ENCODE measurements around the gene REELD1. TPM values are rescaled to one million over a fixed set of nuclear protein-coding genes. Genes with fewer than 3 reads are reported as not detected.

The REELD1 gene
- total RNA-seq, 1 experiment from 2014 or later, result not detected

- no peaks in the 10 kb centered on the region for H3K27me3 ChIP-seq (ENCODE audit: insufficient read depth, low read depth)
- TF ChIP-seq CTCF (conservative IDR thresholded peaks at IDR 0.05) (no peak), EZH2 (IDR thresholded peaks at IDR 0.05; ENCODE audit: low read depth) (no peak)
- no peak overlapping the region for H3K27ac ChIP-seq
- H2AFZ ChIP-seq, result no peak overlapping the region
- H3K4me2 ChIP-seq, result no peak overlapping the region
- no peaks in the 10 kb centered on the region for H3F3A ChIP-seq (ENCODE audit: insufficient read depth, low read depth)
- intact Hi-C loops (cut with micrococcal nuclease; ENCODE audit: unreplicated experiment), result no loop called here
- no peaks in the 10 kb centered on the region for H3K79me2 ChIP-seq (ENCODE audit: low read depth)
- H3K36me3 ChIP-seq (ENCODE audit: low read depth), result no peaks in the 10 kb centered on the region; the same call in 1 of the 2 replicates
- H3K4me1 ChIP-seq (replicated peaks; ENCODE audit: insufficient read depth), result no peaks in the 10 kb centered on the region
- DNase-seq, result no peak
- no peak overlapping the region for H3K4me3 ChIP-seq
- ChIA-PET CTCF (no interaction called here), POLR2A (ENCODE audit: unreplicated experiment) (no interaction called here)
- BruUV-seq (replicated peaks), result no TSS peak
- H3K9me3 ChIP-seq (ENCODE audit: insufficient read depth, low read depth), result no peaks in the 10 kb centered on the region
- H4K20me1 ChIP-seq (ENCODE audit: insufficient read depth), result no peaks in the 10 kb centered on the region
- no peaks in the 10 kb centered on the region for H3K9me2 ChIP-seq (ENCODE audit: insufficient read depth)
Measured at GRCh38 chr4:146190456-146190855, 23.9 kb upstream of the REELD1 start.

- TF ChIP-seq CTCF (conservative IDR thresholded peaks at IDR 0.05), result no peak; the same call in 1 of the 2 replicates
- no peak for TF ChIP-seq EZH2 (IDR thresholded peaks at IDR 0.05; ENCODE audit: low read depth)
- H2AFZ ChIP-seq, result no peak overlapping the region
- DNase-seq, result no peak
- POLR2A ChIA-PET (ENCODE audit: unreplicated experiment), result interaction anchor here (0.6 kb wide), 1 partner anchor 389 kb away, joined by 3 read pairs; no protein-coding TSS in a partner anchor
- H3K9me2 ChIP-seq (ENCODE audit: insufficient read depth), result no peaks in the 10 kb centered on the region
- intact Hi-C loops (cut with micrococcal nuclease; ENCODE audit: unreplicated experiment), result no loop called here
- H3K27me3 ChIP-seq (ENCODE audit: insufficient read depth, low read depth), result no peaks in the 10 kb centered on the region
- no peaks in the 10 kb centered on the region for H3F3A ChIP-seq (ENCODE audit: insufficient read depth, low read depth)
- H3K27ac ChIP-seq, result no peak overlapping the region
- H3K4me2 ChIP-seq, result no peak overlapping the region
- BruUV-seq (replicated peaks), result no TSS peak
- no peaks in the 10 kb centered on the region for H3K79me2 ChIP-seq (ENCODE audit: low read depth)
- no peak overlapping the region for H3K4me3 ChIP-seq
- H3K9me3 ChIP-seq (ENCODE audit: insufficient read depth, low read depth), result no peaks in the 10 kb centered on the region
- H4K20me1 ChIP-seq (ENCODE audit: insufficient read depth), result no peaks in the 10 kb centered on the region
- no peaks in the 10 kb centered on the region for H3K4me1 ChIP-seq (replicated peaks; ENCODE audit: insufficient read depth)
- H3K36me3 ChIP-seq (ENCODE audit: low read depth), result no peaks in the 10 kb centered on the region; the same call in 1 of the 2 replicates
- CTCF ChIA-PET, result no interaction called here
Measured at GRCh38 chr4:146191766-146192458, 22.4 kb upstream of the REELD1 start.

GRCh38 chr4:146193628-146194027, 20.7 kb upstream of the REELD1 start:
- intact Hi-C loops (cut with micrococcal nuclease; ENCODE audit: unreplicated experiment), result no loop called here
- Histone ChIP-seq H3K4me3 (no peak overlapping the region), H3K36me3 (ENCODE audit: low read depth) (no peaks in the 10 kb centered on the region), H3K9me3 (ENCODE audit: insufficient read depth, low read depth) (no peaks in the 10 kb centered on the region), H2AFZ (no peak overlapping the region), H3K4me1 (replicated peaks; ENCODE audit: insufficient read depth) (no peaks in the 10 kb centered on the region), H3F3A (ENCODE audit: insufficient read depth, low read depth) (no peaks in the 10 kb centered on the region), H3K27me3 (ENCODE audit: insufficient read depth, low read depth) (no peaks in the 10 kb centered on the region), H3K27ac (no peak overlapping the region), H3K9me2 (ENCODE audit: insufficient read depth) (no peaks in the 10 kb centered on the region), H3K79me2 (ENCODE audit: low read depth) (no peaks in the 10 kb centered on the region), H3K4me2 (no peak overlapping the region), H4K20me1 (ENCODE audit: insufficient read depth) (no peaks in the 10 kb centered on the region)
- CTCF ChIA-PET, result no interaction called here
- no peak for DNase-seq
- TF ChIP-seq EZH2 (IDR thresholded peaks at IDR 0.05; ENCODE audit: low read depth) (no peak), CTCF (conservative IDR thresholded peaks at IDR 0.05) (no peak)
- POLR2A ChIA-PET (ENCODE audit: unreplicated experiment), result no interaction called here
- BruUV-seq (replicated peaks), result TSS peak; percentile 6
